Keratinocyte (primary cell): Measurements from ENCODE around the gene MSTN. TPM values are rescaled to one million over a fixed set of nuclear protein-coding genes. Genes with fewer than 3 reads are reported as not detected.
A peak's percentile ranks its signal among the peaks of the same experiment; 100 is the strongest.

Experiments used
- DNase-seq: peaks from one replicate; pipeline ENCODE4 v3.0.0-alpha.2; 2011; ENCODE audit warnings: low read depth, missing footprints, low spot score
- FAIRE-seq: peaks from 2 replicates; lab custom pipeline; 2011; peaks lifted over from hg19 to GRCh38; lab: Jason Lieb, UNC
- H2AFZ ChIP-seq: 2 replicates; pipeline ENCODE4 v1.6.0; 2012; ENCODE audit warnings: low read length, control low read depth, inconsistent platforms; ENCODE audit not compliant: control insufficient read depth
- H3K27ac ChIP-seq: 2 replicates; pipeline ENCODE4 v1.5.1; 2011; ENCODE audit warnings: low read length; ENCODE audit not compliant: control insufficient read depth, insufficient read depth
- H3K27me3 ChIP-seq: 3 replicates; pipeline ENCODE4 v1.6.0; 2011; ENCODE audit warnings: low read length; ENCODE audit not compliant: control insufficient read depth, insufficient read depth; ENCODE audit errors: extremely low read depth
- H3K36me3 ChIP-seq, 2 experiments: 2 replicates in 1 of 2; 3 replicates in 1 of 2; pipeline ENCODE4 v1.5.1; 2011; ENCODE audit warnings: low read length in 2 of 2, mild to moderate bottlenecking in 1 of 2; ENCODE audit not compliant: control insufficient read depth in 2 of 2, insufficient read depth in 2 of 2; ENCODE audit errors: extremely low read depth in 1 of 2
- H3K4me1 ChIP-seq: 3 replicates; pipeline ENCODE4 v1.5.1; 2011; ENCODE audit warnings: low read length; ENCODE audit not compliant: control insufficient read depth, insufficient read depth; ENCODE audit errors: extremely low read depth
- H3K4me2 ChIP-seq: 3 replicates; pipeline ENCODE4 v1.6.0; 2011; ENCODE audit warnings: low read depth, low read length; ENCODE audit not compliant: control insufficient read depth, insufficient read depth; ENCODE audit errors: extremely low read depth
- H3K4me3 ChIP-seq, 3 experiments: fragments of 200-600 bp in 1 of 3; sonication (generic) in 1 of 3; 2 replicates in 2 of 3; 3 replicates in 1 of 3; pipeline ENCODE4 v1.5.1; 2011 to 2016; ENCODE audit warnings: low read length in 3 of 3, mild to moderate bottlenecking in 3 of 3, control low read depth in 2 of 3, inconsistent platforms in 1 of 3, low read depth in 1 of 3, mixed read lengths in 1 of 3, mixed run types in 1 of 3, moderate library complexity in 1 of 3; ENCODE audit not compliant: control insufficient read depth in 2 of 3, insufficient read depth in 2 of 3; ENCODE audit errors: extremely low read depth in 1 of 3
- H3K79me2 ChIP-seq: 2 replicates; pipeline ENCODE4 v1.6.0; 2012; ENCODE audit warnings: low read length; ENCODE audit not compliant: control insufficient read depth, insufficient read depth
- H3K9ac ChIP-seq: 3 replicates; pipeline ENCODE4 v1.6.0; 2011; ENCODE audit warnings: low read length; ENCODE audit not compliant: control insufficient read depth, insufficient read depth; ENCODE audit errors: extremely low read depth
- H3K9me1 ChIP-seq: 3 replicates; pipeline ENCODE4 v1.6.0; 2011; ENCODE audit warnings: low read length; ENCODE audit not compliant: control insufficient read depth, insufficient read depth; ENCODE audit errors: extremely low read depth
- H3K9me3 ChIP-seq: 2 replicates; pipeline ENCODE4 v1.5.1; 2012; ENCODE audit warnings: low read depth, low read length; ENCODE audit not compliant: control insufficient read depth
- H4K20me1 ChIP-seq: 3 replicates; pipeline ENCODE4 v1.6.0; 2011; ENCODE audit warnings: low read length; ENCODE audit not compliant: control insufficient read depth, insufficient read depth; ENCODE audit errors: extremely low read depth
- EZH2 ChIP-seq: IDR thresholded peaks from one replicate; pipeline ENCODE4 v1.6.1; 2012; ENCODE audit warnings: inconsistent platforms, mild to moderate bottlenecking, low read length, moderate library complexity
- dilution Hi-C: fragments of 300-500 bp; cut with MboI; formaldehyde crosslinking; loops from one replicate; pipeline ENCODE4 v1.7.0; 2020; ENCODE audit warnings: low sequenced_read_pairs; ENCODE audit not compliant: extremely low pct_ligation_motif_present
- polyA plus RNA-seq, 5 experiments: library from polyadenylated mRNA; depleted of rRNA in 3 of 5; stranded (reverse) in 3 of 5; stranded (forward) in 1 of 5; unstranded in 1 of 5; fragments of >200 nt; gene quantifications; 1 replicate in 1 of 5; 2 replicates in 3 of 5; 3 replicates in 1 of 5; pipeline versions ENCODE4 v1.2.1 to v1.2.3, GENCODE V29; 2011 to 2012; ENCODE audit warnings: missing spikeins in 2 of 5, low read depth in 1 of 5, low replicate concordance in 1 of 5
- TF ChIP-seq, protein P1 (sequence below), 3 experiments: IDR thresholded peaks in 1 of 3; conservative IDR thresholded peaks in 1 of 3; optimal IDR thresholded peaks in 1 of 3; 2 replicates in 2 of 3; 3 replicates in 1 of 3; pipeline versions ENCODE3 to v1.5.1; 2011; ENCODE audit warnings: low read length in 3 of 3, mild to moderate bottlenecking in 3 of 3, moderate library complexity in 2 of 3, control low read depth in 1 of 3, inconsistent platforms in 1 of 3; ENCODE audit not compliant: insufficient read depth in 2 of 3; ENCODE audit errors: extremely low read depth in 1 of 3

MSTN gene
- polyA plus RNA-seq, 1 donor (not counting 4 experiments of a cell fraction or from before 2014, with no cell fraction given): not detected

DNA sequence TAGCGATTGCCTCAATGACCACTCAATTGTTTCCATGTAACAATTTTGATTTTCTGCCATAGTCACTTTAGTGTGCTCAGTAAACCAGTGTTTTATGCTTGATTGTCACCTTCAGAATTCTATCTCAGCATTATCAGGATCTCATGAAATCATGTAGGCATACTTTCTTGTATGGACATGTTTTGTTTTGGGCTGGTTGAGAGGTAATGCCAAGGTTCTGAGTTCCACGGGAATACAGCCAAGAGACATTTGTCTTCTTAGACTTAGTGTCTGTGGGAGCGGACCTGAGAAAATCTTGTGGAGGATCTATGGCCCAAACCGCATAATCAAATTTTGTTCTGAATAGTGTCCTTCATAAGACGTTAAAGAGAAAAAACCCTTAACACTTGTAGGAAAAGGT, 10.2 kb downstream of the MSTN start:
- FAIRE-seq (peak; percentile 90), DNase-seq (peak; percentile 42)
- peak overlapping the region; percentile 73 for H2AFZ ChIP-seq
- dilution Hi-C loops: no loop called here
- no peak for TF ChIP-seq EZH2
- TF ChIP-seq, protein P1, sequence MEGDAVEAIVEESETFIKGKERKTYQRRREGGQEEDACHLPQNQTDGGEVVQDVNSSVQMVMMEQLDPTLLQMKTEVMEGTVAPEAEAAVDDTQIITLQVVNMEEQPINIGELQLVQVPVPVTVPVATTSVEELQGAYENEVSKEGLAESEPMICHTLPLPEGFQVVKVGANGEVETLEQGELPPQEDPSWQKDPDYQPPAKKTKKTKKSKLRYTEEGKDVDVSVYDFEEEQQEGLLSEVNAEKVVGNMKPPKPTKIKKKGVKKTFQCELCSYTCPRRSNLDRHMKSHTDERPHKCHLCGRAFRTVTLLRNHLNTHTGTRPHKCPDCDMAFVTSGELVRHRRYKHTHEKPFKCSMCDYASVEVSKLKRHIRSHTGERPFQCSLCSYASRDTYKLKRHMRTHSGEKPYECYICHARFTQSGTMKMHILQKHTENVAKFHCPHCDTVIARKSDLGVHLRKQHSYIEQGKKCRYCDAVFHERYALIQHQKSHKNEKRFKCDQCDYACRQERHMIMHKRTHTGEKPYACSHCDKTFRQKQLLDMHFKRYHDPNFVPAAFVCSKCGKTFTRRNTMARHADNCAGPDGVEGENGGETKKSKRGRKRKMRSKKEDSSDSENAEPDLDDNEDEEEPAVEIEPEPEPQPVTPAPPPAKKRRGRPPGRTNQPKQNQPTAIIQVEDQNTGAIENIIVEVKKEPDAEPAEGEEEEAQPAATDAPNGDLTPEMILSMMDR (optimal IDR thresholded peaks at IDR 0.05 in 1 of 3, IDR thresholded peaks at IDR 0.05 in 1 of 3, conservative IDR thresholded peaks at IDR 0.05 in 1 of 3; ENCODE audit: extremely low read depth in 1 of 3, insufficient read depth in 2 of 3, low read length in 3 of 3): no peak
- no peaks in the 10 kb centered on the region for H4K20me1 ChIP-seq
- peak overlapping the region in 1 of 3 experiments; percentile 20 for H3K4me3 ChIP-seq
- H3K27me3 ChIP-seq: no peaks in the 10 kb centered on the region
- H3K36me3 ChIP-seq: no peaks in the 10 kb centered on the region
- no peak overlapping the region for H3K9ac ChIP-seq
- H3K79me2 ChIP-seq: no peaks in the 10 kb centered on the region
- H3K4me2 ChIP-seq: peak overlapping the region; percentile 75
- H3K9me3 ChIP-seq: no peaks in the 10 kb centered on the region
- H3K27ac ChIP-seq: no peak overlapping the region
- no peaks in the 10 kb centered on the region for H3K9me1 ChIP-seq
- peaks cover 17% of the 10 kb centered on the region for H3K4me1 ChIP-seq

- Histone ChIP-seq H3K27me3 (no peaks in the 10 kb centered on the region), H3K4me3 (no peak overlapping the region), H3K4me1 (peaks cover 17% of the 10 kb centered on the region), H3K4me2 (no peak overlapping the region), H3K9me3 (no peaks in the 10 kb centered on the region), H2AFZ (no peak overlapping the region), H4K20me1 (no peaks in the 10 kb centered on the region), H3K27ac (no peak overlapping the region), H3K9me1 (no peaks in the 10 kb centered on the region), H3K9ac (no peak overlapping the region), H3K36me3 (no peaks in the 10 kb centered on the region), H3K79me2 (no peaks in the 10 kb centered on the region)
- TF ChIP-seq, protein P1 (optimal IDR thresholded peaks at IDR 0.05 in 1 of 3, IDR thresholded peaks at IDR 0.05 in 1 of 3, conservative IDR thresholded peaks at IDR 0.05 in 1 of 3; ENCODE audit: extremely low read depth in 1 of 3, insufficient read depth in 2 of 3, low read length in 3 of 3): no peak
- no peak for TF ChIP-seq EZH2
- no peak for DNase-seq
- FAIRE-seq: no peak
- dilution Hi-C loops: no loop called here
Measured at GRCh38 chr2:190051223-190051622, 11.3 kb downstream of the MSTN start.
